Right lung (tissue), 10 donors: ENCODE measurements around the gene TAF11L8. TPM values are rescaled to one million over a fixed set of nuclear protein-coding genes. Genes with fewer than 3 reads are reported as not detected.
"Not testable (repeated sequence)": the region's sequence is repeated elsewhere in the genome, so short reads cannot be mapped to it uniquely, and the experiment has no call there.

Experiments used
- DNase-seq, 2 donors: peaks; one replicate each; pipeline ENCODE4 v3.0.0-alpha.2; 2013
- long read RNA-seq, 8 donors: transcript quantifications; one replicate each; lab custom pipeline, GENCODE V29; 2026
- polyA plus RNA-seq, 5 donors: library from polyadenylated mRNA; unstranded; fragments of 120-200 nt; gene quantifications; one replicate each; pipeline versions ENCODE4 v1.2.1 to v1.2.3, GENCODE V29; 2013; ENCODE audit warnings: inconsistent platforms in 1 of 5, low replicate concordance in 1 of 5; ENCODE audit not compliant: insufficient read length in 5 of 5, insufficient read depth in 1 of 5

Gene TAF11L8
- polyA plus RNA-seq: not detected
- long read RNA-seq, donor 1: 0 reads
- long read RNA-seq, donor 2: 0 reads
- long read RNA-seq, donor 3: 0 reads
- long read RNA-seq, donor 4: 0 reads
- long read RNA-seq, donor 5: 0 reads
- long read RNA-seq, donor 6: 0 reads
- long read RNA-seq, donor 7: 0 reads
- long read RNA-seq, donor 8: 0 reads

GRCh38 chr5:17590860-17591259 is at the start of gene TAF11L8:
Gene TAF11L8, minus strand, starts transcription at chr5:17590960.
- not testable (repeated sequence) for DNase-seq

GRCh38 chr5:17634160-17634559 is 43.4 kb upstream of the TAF11L8 start, which contains the start of gene TAF11L14:
Gene TAF11L14, plus strand, starts transcription at chr5:17634460.
- no peak for DNase-seq

DNA sequence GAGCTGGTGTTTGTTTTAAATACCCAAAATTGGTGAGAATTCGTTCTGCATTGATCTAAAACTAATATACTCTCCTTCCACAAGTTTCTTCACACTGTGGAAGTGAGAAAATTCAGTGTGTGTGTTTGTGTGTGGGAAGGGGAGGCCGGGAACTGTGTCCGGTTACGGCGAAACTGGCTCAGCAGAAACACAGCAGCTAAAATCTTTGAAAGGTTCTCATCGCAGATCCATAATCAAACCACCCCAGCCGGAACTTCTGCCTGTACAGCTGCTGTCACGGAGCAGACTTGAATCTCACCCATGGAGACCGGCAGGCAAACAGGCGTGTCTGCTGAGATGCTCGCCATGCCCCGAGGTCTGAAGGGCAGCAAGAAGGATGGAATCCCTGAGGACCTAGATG is 41.0 kb upstream of the TAF11L8 start, which contains the start of gene TAF11L13:
Gene TAF11L13 (plus strand): TSS at position 301 of the 400 bp plus-strand sequence.
- not testable (repeated sequence) for DNase-seq

GRCh38 chr5:17625686-17626085 is 34.9 kb upstream of the TAF11L8 start:
- DNase-seq: no peak

DNA sequence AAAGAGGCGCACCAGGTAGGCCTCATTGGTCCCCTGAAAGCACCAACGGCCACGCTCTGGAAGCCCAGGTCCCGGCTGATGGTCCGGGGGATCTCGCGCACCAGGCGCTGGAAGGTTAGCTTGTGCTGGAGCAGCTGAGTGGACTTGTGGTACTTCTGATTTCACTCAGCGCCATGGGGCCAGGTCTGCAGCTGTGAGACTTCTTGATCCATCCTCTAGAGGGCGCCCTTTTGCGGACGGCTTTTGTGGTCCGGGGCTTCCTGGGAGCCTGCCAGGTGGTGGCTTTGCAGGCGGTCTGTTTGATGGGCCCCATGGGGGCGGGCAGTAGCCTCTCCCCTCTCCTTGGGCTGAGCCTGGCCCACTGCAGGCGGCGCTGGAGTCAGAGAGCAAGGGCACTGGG is 29.9 kb upstream of the TAF11L8 start:
- DNase-seq: no peak

- no peak for DNase-seq
Measured at GRCh38 chr5:17619354-17619753, 28.6 kb upstream of the TAF11L8 start.

DNA sequence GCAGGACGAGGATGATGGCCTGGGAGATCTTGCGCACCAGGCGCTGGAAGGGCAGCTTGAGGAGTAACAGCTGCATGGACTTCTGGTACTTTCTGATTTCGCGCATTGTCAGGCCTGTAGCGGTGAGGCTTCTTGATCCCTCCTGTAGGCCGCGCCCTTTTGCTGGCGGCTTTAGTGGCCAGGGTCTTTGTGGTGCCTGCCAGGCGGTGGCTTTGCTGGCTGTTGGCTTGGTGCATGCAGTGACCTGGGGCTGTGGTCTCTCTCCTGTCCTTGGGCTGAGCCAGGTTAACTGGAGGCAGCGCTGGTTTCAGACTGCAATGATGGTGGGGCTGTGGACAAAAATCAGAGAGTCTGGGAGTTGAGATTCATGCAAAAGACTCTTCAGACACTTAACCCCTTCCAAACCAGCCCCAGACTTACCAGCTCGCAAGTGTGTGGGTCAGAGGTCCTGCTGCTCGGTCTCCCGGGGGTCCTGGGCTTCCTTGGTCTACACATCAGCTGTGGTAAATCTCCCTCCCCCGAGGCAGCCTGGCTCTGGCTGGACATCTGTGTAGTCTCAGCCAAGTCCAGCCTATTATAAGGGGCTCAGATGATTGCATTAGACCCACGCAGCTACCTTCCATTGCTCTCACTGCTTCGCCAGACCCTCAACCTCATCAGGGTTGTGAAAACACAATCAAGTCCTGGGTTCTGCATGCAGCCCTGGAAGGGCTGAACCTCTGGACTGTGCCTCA is 24.3 kb upstream of the TAF11L8 start:
- no peak for DNase-seq

- DNase-seq: not testable (repeated sequence)
Measured at GRCh38 chr5:17610092-17610491, 19.3 kb upstream of the TAF11L8 start, which contains the start of gene TAF11L12. Gene TAF11L12, plus strand, starts transcription at chr5:17610392.

DNA sequence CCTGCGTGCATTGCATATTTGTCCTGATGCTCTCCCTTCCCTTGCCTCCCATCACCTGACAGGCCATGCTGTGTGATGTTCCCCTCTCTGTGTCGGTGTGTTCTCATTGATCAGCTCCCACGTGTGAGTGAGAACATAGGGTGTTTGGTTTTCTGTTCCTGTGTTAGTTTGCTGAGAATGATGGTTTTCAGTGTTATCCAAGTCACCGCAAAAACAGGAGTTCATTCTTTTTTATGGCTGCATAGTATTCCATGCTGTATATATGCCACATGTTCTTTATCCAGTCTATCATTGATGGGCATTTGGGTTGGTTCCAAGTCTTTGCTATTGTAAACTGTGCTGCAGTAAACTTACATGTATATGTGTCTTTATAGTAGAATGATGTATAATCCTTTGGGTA is 16.7 kb upstream of the TAF11L8 start:
- DNase-seq: not testable (repeated sequence)

DNA sequence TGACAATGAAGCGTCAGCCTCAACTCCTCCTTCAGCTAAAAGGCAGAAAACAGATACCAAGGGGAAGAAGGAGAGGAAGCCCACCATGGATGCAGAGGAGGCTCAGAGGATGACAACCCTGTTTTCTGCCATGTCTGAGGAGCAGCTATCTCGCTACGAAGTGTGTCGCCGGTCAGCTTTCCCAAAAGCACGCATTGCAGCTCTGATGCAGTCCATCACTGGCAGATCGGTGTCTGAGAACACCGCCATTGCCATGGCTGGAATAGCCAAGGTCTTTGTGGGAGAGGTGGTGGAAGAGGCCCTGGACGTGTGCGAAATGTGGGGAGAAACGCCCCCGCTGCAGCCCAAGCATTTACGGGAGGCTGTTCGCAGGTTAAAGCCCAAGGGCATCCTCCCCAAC is 14.2 kb upstream of the TAF11L8 start:
- no peak for DNase-seq

GRCh38 chr5:17603880-17604279 is 13.1 kb upstream of the TAF11L8 start, which contains the start of gene TAF11L11:
Gene TAF11L11, plus strand, starts transcription at chr5:17604183.
- not testable (repeated sequence) for DNase-seq

GRCh38 chr5:17597728-17598127 is 7.0 kb upstream of the TAF11L8 start, which contains the start of gene TAF11L10:
Gene TAF11L10, minus strand, starts transcription at chr5:17597828.
- not testable (repeated sequence) for DNase-seq

- DNase-seq: not testable (repeated sequence)
Measured at GRCh38 chr5:17594255-17594654, 3.5 kb upstream of the TAF11L8 start, which contains the start of gene TAF11L9. Gene TAF11L9, minus strand, starts transcription at chr5:17594394.

DNA sequence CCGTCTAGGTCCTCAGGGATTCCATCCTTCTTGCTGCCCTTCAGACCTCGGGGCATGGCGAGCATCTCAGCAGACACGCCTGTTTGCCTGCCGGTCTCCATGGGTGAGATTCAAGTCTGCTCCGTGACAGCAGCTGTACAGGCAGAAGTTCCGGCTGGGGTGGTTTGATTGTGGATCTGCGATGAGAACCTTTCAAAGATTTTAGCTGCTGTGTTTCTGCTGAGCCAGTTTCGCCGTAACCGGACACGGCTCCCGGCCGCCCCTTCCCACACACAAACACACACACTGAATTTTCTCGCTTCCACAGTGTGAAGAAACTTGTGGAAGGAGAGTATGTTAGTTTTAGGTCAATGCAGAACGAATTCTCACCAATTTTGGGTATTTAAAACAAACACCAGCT is 5.1 kb downstream of the TAF11L8 start, which contains the start of gene TAF11L7:
Gene TAF11L7 (minus strand): TSS at position 101 of the 400 bp plus-strand sequence.
- DNase-seq: not testable (repeated sequence)

Other genes with a start within 250 kb of the TAF11L8 start
- gene TAF11L2, start 92.7 kb downstream of the TAF11L8 start, polyA plus RNA-seq: not detected
- gene TAF11L3, start 72.6 kb downstream of the TAF11L8 start, polyA plus RNA-seq: not detected
- gene TAF11L4, start 69.2 kb downstream of the TAF11L8 start, polyA plus RNA-seq: not detected
- gene TAF11L5, start 65.7 kb downstream of the TAF11L8 start, polyA plus RNA-seq: not detected
- not detected for gene TAF11L6, start 62.3 kb downstream of the TAF11L8 start, polyA plus RNA-seq
- not detected for gene TAF11L7, start 5.2 kb downstream of the TAF11L8 start, polyA plus RNA-seq
- gene TAF11L9, start 3.4 kb upstream of the TAF11L8 start, polyA plus RNA-seq: not detected
- not detected for gene TAF11L10, start 6.9 kb upstream of the TAF11L8 start, polyA plus RNA-seq
- gene TAF11L11, start 13.2 kb upstream of the TAF11L8 start, polyA plus RNA-seq: not detected
- not detected for gene TAF11L12, start 19.4 kb upstream of the TAF11L8 start, polyA plus RNA-seq
- gene TAF11L13, start 41.1 kb upstream of the TAF11L8 start, polyA plus RNA-seq: not detected
- not detected for gene TAF11L14, start 43.5 kb upstream of the TAF11L8 start, polyA plus RNA-seq